Measurements from ENCODE around the gene NUAK1.
"Not testable (repeated sequence)": the region's sequence is repeated elsewhere in the genome, so short reads cannot be mapped to it uniquely, and the experiment has no call there.

Gene NUAK1

GRCh38 chr12:106142591-106143261, 4.0 kb upstream of the NUAK1 start:
- Histone ChIP-seq H3K4me3 (replicated peaks; ENCODE audit: insufficient read depth, low read length) (no peak overlapping the region), H3K27me3 (ENCODE audit: insufficient read depth, poor library complexity, severe bottlenecking) (peaks cover 40% of the 10 kb centered on the region), H3K27ac (replicated peaks) (no peak overlapping the region)
- TF ChIP-seq GABPA (IDR thresholded peaks at IDR 0.05; ENCODE audit: low read depth) (no peak), CTCF (IDR thresholded peaks at IDR 0.05; ENCODE audit: insufficient read depth, low read length) (no peak), SPI1 (IDR thresholded peaks at IDR 0.05; ENCODE audit: borderline replicate concordance, low read depth) (no peak), REST (IDR thresholded peaks at IDR 0.05; ENCODE audit: insufficient replicate concordance, low read depth) (no peak), POLR2AphosphoS5 (IDR thresholded peaks at IDR 0.05; ENCODE audit: low read depth) (no peak)
- no peak for DNase-seq (ENCODE audit: low read depth in 1 of 2, low spot score in 1 of 2)

GRCh38 chr12:106141920-106142319, 3.2 kb upstream of the NUAK1 start:
- peaks cover 43% of the 10 kb centered on the region for H3K27me3 ChIP-seq (ENCODE audit: insufficient read depth, poor library complexity, severe bottlenecking)
- DNase-seq (ENCODE audit: low read depth in 1 of 2, low spot score in 1 of 2); H3K4me3 ChIP-seq (replicated peaks; ENCODE audit: insufficient read depth, low read length); H3K27ac ChIP-seq (replicated peaks): not testable (repeated sequence)

- Histone ChIP-seq H3K4me3 (replicated peaks; ENCODE audit: insufficient read depth, low read length) (no peak overlapping the region), H3K27ac (replicated peaks) (no peak overlapping the region), H3K27me3 (ENCODE audit: insufficient read depth, poor library complexity, severe bottlenecking) (peaks cover 45% of the 10 kb centered on the region)
- TF ChIP-seq POLR2AphosphoS5 (IDR thresholded peaks at IDR 0.05; ENCODE audit: low read depth) (no peak), GABPA (IDR thresholded peaks at IDR 0.05; ENCODE audit: low read depth) (no peak), CTCF (IDR thresholded peaks at IDR 0.05; ENCODE audit: insufficient read depth, low read length) (no peak), SPI1 (IDR thresholded peaks at IDR 0.05; ENCODE audit: borderline replicate concordance, low read depth) (no peak), REST (IDR thresholded peaks at IDR 0.05; ENCODE audit: insufficient replicate concordance, low read depth) (no peak)
- no peak for DNase-seq (ENCODE audit: low read depth in 1 of 2, low spot score in 1 of 2)
Observed at GRCh38 chr12:106141452-106141851, 2.7 kb upstream of the NUAK1 start.

GRCh38 chr12:106141003-106141402, 2.2 kb upstream of the NUAK1 start:
- no peak for DNase-seq (ENCODE audit: low read depth in 1 of 2, low spot score in 1 of 2)
- no peak for TF ChIP-seq SPI1 (IDR thresholded peaks at IDR 0.05; ENCODE audit: borderline replicate concordance, low read depth)
- no peak for TF ChIP-seq CTCF (IDR thresholded peaks at IDR 0.05; ENCODE audit: insufficient read depth, low read length)
- no peak for TF ChIP-seq GABPA (IDR thresholded peaks at IDR 0.05; ENCODE audit: low read depth)
- TF ChIP-seq REST (IDR thresholded peaks at IDR 0.05; ENCODE audit: insufficient replicate concordance, low read depth) = no peak
- TF ChIP-seq POLR2AphosphoS5 (IDR thresholded peaks at IDR 0.05; ENCODE audit: low read depth) = no peak
- H3K4me3 ChIP-seq (replicated peaks; ENCODE audit: insufficient read depth, low read length) = no peak overlapping the region
- peaks cover 47% of the 10 kb centered on the region for H3K27me3 ChIP-seq (ENCODE audit: insufficient read depth, poor library complexity, severe bottlenecking)
- no peak overlapping the region for H3K27ac ChIP-seq (replicated peaks)
